AG09319 (cell line): ENCODE measurements around the gene HOXB8.

Source experiments
- DNase-seq: peaks from one replicate; pipeline ENCODE4 v3.0.0-alpha.2; 2010; ENCODE audit warnings: low read depth; ENCODE audit errors: extremely low read depth
- CTCF ChIP-seq: IDR thresholded peaks from 2 replicates; pipeline ENCODE4 v1.5.1; 2011; ENCODE audit warnings: low read depth, mild to moderate bottlenecking, inconsistent platforms, low read length, moderate library complexity

Gene HOXB8

GRCh38 chr17:48609759-48610281 is 5.3 kb downstream of the HOXB8 start:
- TF ChIP-seq CTCF: no peak
- DNase-seq: no peak

GRCh38 chr17:48609033-48609432 is 6.1 kb downstream of the HOXB8 start:
- no peak for DNase-seq
- no peak for TF ChIP-seq CTCF

GRCh38 chr17:48608494-48608834 is 6.6 kb downstream of the HOXB8 start:
- no peak for DNase-seq
- no peak for TF ChIP-seq CTCF

GRCh38 chr17:48606892-48607614 is 8.0 kb downstream of the HOXB8 start:
- DNase-seq: no peak
- no peak for TF ChIP-seq CTCF

GRCh38 chr17:48605991-48606891 is 8.9 kb downstream of the HOXB8 start:
- TF ChIP-seq CTCF: no peak
- no peak for DNase-seq

- no peak for TF ChIP-seq CTCF
- DNase-seq: no peak
These were observed 9.6 kb downstream of the HOXB8 start for GRCh38 chr17:48605409-48605919.
